ENCODE data around the gene LPAR1. TPM values are rescaled to one million over a fixed set of nuclear protein-coding genes. Genes with fewer than 3 reads are reported as not detected.

The LPAR1 gene
- total and polyA plus RNA-seq, 2 donors from 2014 or later = 2.9 to 28.2 TPM

DNA sequence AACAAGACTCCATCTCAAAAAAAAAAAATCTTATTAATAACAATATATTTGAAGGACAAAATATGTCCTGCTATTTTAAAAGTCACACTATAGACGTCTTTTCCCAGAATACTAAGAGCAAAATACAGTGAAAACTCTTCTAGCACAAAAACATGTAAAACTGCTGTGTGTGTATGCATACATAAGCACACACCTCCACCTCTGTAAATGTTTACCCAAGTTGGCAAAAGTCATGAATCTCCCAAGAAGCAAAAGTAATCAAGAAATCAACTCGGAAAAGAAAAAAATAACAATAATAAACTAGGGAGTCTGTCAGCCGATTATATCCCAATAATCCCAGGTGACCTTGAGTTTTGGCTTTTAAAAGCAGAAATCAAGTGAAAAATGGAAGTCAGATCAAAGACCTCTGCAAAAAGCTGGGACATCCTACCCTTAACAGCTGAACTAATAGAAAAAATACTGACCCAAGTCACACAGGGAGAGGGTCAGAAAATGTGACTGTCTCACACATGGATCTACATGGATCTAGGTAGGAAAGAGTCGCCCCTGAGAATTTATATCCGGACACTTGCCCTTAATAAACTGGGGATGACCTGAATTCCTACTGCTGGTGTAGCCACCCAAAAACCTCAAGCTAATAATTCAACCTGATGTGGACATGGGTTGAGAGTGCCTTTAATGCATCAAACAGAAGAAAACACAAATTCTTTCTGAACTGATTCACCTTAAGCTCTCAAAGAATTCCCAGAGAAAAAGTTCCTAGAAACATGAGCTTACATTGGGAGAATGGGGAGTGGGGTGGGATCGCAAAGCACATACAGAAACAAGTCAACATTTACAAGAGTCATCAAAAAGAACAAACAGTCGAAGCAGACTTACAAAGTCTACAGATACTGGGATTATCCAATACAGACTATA, 29.9 kb downstream of the LPAR1 start:
- Histone ChIP-seq H3K9ac (ENCODE audit: low read length in 3 of 3) (no peak overlapping the region), H3K36me3 (ENCODE audit: control insufficient read depth in 2 of 3, insufficient read depth in 3 of 3, low read length in 3 of 3) (no peaks in the 10 kb centered on the region), H3K9me3 (ENCODE audit: control insufficient read depth in 2 of 3, insufficient read depth in 1 of 3, low read length in 3 of 3) (no peaks in the 10 kb centered on the region), H3K27me3 (ENCODE audit: control insufficient read depth, insufficient read depth, low read length) (no peaks in the 10 kb centered on the region), H3K27ac (ENCODE audit: low read depth in 2 of 2, low read length in 2 of 2) (no peak overlapping the region), H3K4me3 (ENCODE audit: low read length in 3 of 3) (peak overlapping the region in 1 of 3 donors; percentile 30), H3K4me1 (ENCODE audit: control insufficient read depth in 2 of 3, insufficient read depth in 2 of 3, low read depth in 1 of 3, low read length in 3 of 3) (no peaks in the 10 kb centered on the region)
- TF ChIP-seq, protein P1, sequence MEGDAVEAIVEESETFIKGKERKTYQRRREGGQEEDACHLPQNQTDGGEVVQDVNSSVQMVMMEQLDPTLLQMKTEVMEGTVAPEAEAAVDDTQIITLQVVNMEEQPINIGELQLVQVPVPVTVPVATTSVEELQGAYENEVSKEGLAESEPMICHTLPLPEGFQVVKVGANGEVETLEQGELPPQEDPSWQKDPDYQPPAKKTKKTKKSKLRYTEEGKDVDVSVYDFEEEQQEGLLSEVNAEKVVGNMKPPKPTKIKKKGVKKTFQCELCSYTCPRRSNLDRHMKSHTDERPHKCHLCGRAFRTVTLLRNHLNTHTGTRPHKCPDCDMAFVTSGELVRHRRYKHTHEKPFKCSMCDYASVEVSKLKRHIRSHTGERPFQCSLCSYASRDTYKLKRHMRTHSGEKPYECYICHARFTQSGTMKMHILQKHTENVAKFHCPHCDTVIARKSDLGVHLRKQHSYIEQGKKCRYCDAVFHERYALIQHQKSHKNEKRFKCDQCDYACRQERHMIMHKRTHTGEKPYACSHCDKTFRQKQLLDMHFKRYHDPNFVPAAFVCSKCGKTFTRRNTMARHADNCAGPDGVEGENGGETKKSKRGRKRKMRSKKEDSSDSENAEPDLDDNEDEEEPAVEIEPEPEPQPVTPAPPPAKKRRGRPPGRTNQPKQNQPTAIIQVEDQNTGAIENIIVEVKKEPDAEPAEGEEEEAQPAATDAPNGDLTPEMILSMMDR (IDR thresholded peaks at IDR 0.05; ENCODE audit: borderline replicate concordance, extremely low read depth, insufficient read depth) = no peak
- intact Hi-C loops (cut with DNase I) = no loop called here
- peak; percentile 25 for FAIRE-seq
- no peak for DNase-seq

DNA sequence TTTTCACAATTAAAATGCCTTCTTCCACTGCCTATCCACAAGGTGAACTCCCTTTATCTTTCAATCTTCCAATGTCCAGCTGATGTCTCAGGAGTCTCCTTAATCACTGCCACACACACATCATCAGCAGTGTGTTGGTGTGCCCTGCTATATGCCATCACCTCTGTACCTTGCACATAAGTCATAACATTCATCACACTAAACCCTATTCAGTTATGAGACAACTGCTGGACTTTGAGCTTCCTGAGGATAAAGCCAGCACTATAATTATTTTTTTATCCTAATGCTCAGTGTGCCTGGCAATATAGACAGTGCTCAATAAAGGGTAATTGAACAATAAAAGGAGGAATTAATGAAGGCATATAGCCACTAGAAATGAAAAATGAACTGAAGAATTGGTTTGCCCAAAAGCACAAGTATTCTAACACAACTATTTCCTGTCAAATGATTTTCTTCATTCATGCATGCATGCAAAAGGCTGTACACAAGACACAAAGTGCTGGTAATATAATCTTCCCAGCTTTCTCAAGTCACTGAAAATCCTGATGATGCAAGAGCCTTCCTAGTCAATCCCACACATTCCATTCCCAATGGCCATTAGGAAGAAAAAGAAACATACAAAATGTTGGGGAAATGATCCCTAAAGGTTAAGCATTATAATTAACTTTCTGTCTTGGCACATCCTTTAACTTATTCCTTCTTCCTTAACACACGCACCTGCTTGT, 32.4 kb downstream of the LPAR1 start:
- Histone ChIP-seq H3K36me3 (ENCODE audit: control insufficient read depth in 2 of 3, insufficient read depth in 3 of 3, low read length in 3 of 3) (no peaks in the 10 kb centered on the region), H3K27me3 (ENCODE audit: control insufficient read depth, insufficient read depth, low read length) (no peaks in the 10 kb centered on the region), H3K27ac (ENCODE audit: low read depth in 2 of 2, low read length in 2 of 2) (no peak overlapping the region), H3K9me3 (ENCODE audit: control insufficient read depth in 2 of 3, insufficient read depth in 1 of 3, low read length in 3 of 3) (no peaks in the 10 kb centered on the region), H3K9ac (ENCODE audit: low read length in 3 of 3) (no peak overlapping the region), H3K4me1 (ENCODE audit: control insufficient read depth in 2 of 3, insufficient read depth in 2 of 3, low read depth in 1 of 3, low read length in 3 of 3) (no peaks in the 10 kb centered on the region), H3K4me3 (ENCODE audit: low read length in 3 of 3) (no peak overlapping the region)
- TF ChIP-seq, protein P1 (IDR thresholded peaks at IDR 0.05; ENCODE audit: borderline replicate concordance, extremely low read depth, insufficient read depth) = no peak
- intact Hi-C loops (cut with DNase I) = no loop called here
- FAIRE-seq (no peak), DNase-seq (no peak)

DNA sequence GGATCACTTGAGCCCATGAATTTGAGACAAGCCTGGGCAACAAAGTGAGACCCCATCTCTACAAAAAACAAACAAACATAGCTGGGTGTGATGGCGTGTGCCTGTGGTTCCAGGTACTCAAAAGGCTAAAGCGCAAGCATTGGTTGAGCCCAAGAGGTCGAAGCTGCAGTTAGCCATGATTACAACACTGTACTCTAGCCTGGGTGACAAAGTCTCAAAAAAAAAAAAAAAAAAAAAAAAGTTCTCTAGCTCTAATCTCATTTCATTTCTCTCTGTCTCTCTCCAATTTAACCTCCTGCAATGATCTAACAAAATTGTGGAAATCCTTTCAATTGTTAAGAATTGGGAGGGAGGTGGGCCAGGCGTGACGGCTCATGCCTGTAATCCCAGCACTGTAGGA, 33.3 kb downstream of the LPAR1 start:
- no peaks in the 10 kb centered on the region for H3K36me3 ChIP-seq (ENCODE audit: control insufficient read depth in 2 of 3, insufficient read depth in 3 of 3, low read length in 3 of 3)
- H3K4me1 ChIP-seq (ENCODE audit: control insufficient read depth in 2 of 3, insufficient read depth in 2 of 3, low read depth in 1 of 3, low read length in 3 of 3) = no peaks in the 10 kb centered on the region
- no peak overlapping the region for H3K9ac ChIP-seq (ENCODE audit: low read length in 3 of 3)
- TF ChIP-seq, protein P1 (IDR thresholded peaks at IDR 0.05; ENCODE audit: borderline replicate concordance, extremely low read depth, insufficient read depth) = no peak
- no peaks in the 10 kb centered on the region for H3K9me3 ChIP-seq (ENCODE audit: control insufficient read depth in 2 of 3, insufficient read depth in 1 of 3, low read length in 3 of 3)
- no peak overlapping the region for H3K27ac ChIP-seq (ENCODE audit: low read depth in 2 of 2, low read length in 2 of 2)
- DNase-seq (no peak), FAIRE-seq (no peak)
- no peak overlapping the region for H3K4me3 ChIP-seq (ENCODE audit: low read length in 3 of 3)
- no peaks in the 10 kb centered on the region for H3K27me3 ChIP-seq (ENCODE audit: control insufficient read depth, insufficient read depth, low read length)
- intact Hi-C loops (cut with DNase I) = no loop called here

All from kidney (tissue), 14 donors.